Progenitor cell of endocrine pancreas (in vitro differentiated cells): ENCODE measurements around the gene OSBPL3. TPM values are rescaled to one million over a fixed set of nuclear protein-coding genes. Genes with fewer than 3 reads are reported as not detected.

Source experiments
- DNase-seq: peaks from one replicate; pipeline ENCODE4 v3.0.0; 2021; ENCODE audit warnings: low spot score; ENCODE audit not compliant: unreplicated experiment
- H3K27ac Mint-ChIP-seq: 2 replicates; pipeline ENCODE4 v1.8.0; 2021; ENCODE audit warnings: mild to moderate bottlenecking, moderate library complexity, mixed read lengths
- H3K27me3 Mint-ChIP-seq: 2 replicates; pipeline ENCODE4 v1.8.0; 2021; ENCODE audit warnings: mixed read lengths
- H3K36me3 Mint-ChIP-seq: 2 replicates; pipeline ENCODE4 v1.8.0; 2022; ENCODE audit warnings: mixed read lengths; ENCODE audit not compliant: insufficient read depth
- H3K4me1 Mint-ChIP-seq: 2 replicates; pipeline ENCODE4 v1.8.0; 2021; ENCODE audit warnings: low read depth, mixed read lengths
- H3K4me3 Mint-ChIP-seq: 2 replicates; pipeline ENCODE4 v1.8.0; 2021; ENCODE audit warnings: low read depth, mild to moderate bottlenecking, moderate library complexity, mixed read lengths
- H3K9me3 Mint-ChIP-seq: 2 replicates; pipeline ENCODE4 v1.8.0; 2021; ENCODE audit warnings: low read depth, mixed read lengths
- CTCF ChIP-seq: fragments of 200-600 bp; sonication (generic); IDR thresholded peaks from one replicate; pipeline ENCODE4 v1.5.0; 2021; ENCODE audit warnings: antibody characterized with exemption, mild to moderate bottlenecking; ENCODE audit not compliant: unreplicated experiment
- total RNA-seq: library from RNA; stranded (reverse); gene quantifications from 2 replicates; pipeline ENCODE4 v1.2.1, GENCODE V29; 2021

OSBPL3 gene
- total RNA-seq, 1 donor from 2014 or later, result 11.6 TPM

DNA sequence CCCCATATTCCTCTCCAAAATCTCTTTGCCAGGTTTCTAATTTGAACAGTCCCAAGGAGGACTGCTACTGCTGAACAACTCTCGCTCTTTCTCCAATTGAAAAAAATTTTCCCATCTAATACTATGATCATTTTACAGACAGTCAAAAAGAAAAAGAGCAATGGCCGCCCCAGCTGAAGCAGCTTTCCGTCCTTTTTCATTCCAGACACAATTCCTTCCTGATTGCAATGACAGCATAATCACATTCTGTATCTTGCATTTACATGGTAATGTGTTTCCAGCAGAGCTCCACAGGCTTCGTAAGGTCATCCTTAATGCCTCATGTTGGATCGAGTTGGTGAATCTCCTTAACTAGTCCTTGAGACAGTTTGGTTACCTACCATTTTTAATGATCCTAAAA lies 177.7 kb downstream of the OSBPL3 start:
- no peaks in the 10 kb centered on the region for H3K9me3 Mint-ChIP-seq

GRCh38 chr7:24801883-24802282 lies 178.1 kb downstream of the OSBPL3 start:
- no peaks in the 10 kb centered on the region for H3K4me1 Mint-ChIP-seq
- no peak for TF ChIP-seq CTCF
- no peak for DNase-seq
- no peak overlapping the region for H3K27ac Mint-ChIP-seq
- no peaks in the 10 kb centered on the region for H3K27me3 Mint-ChIP-seq
- H3K9me3 Mint-ChIP-seq, result no peaks in the 10 kb centered on the region
- no peak overlapping the region for H3K4me3 Mint-ChIP-seq
- H3K36me3 Mint-ChIP-seq, result peaks cover 6% of the 10 kb centered on the region

More for the DNA sequence above, 177.7 kb downstream of the OSBPL3 start:
- Mint-ChIP-seq H3K27me3 (no peaks in the 10 kb centered on the region), H3K36me3 (peaks cover 6% of the 10 kb centered on the region), H3K4me1 (no peaks in the 10 kb centered on the region), H3K27ac (no peak overlapping the region), H3K4me3 (no peak overlapping the region)
- no peak for TF ChIP-seq CTCF
- DNase-seq, result no peak

DNA sequence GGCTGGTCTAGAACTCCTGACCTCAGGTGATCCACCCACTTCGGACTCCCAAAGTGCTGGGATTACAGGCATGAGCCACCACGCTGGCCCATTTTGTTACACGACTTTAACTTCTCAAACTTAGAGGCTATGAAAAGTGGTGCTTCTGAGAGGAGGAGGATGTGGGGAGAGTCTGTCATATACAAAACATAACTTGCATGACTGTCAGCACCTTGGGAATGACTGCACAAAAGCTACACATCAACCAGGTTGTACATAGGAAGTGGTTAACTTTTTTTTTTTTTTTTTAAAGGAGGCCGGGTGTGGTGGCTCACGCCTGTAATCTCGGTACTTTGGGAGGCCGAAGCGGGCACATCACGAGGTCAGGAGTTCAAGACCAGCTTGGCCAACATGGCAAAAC lies 179.3 kb downstream of the OSBPL3 start:
- H3K27me3 Mint-ChIP-seq, result no peaks in the 10 kb centered on the region
- DNase-seq, result no peak

DNA sequence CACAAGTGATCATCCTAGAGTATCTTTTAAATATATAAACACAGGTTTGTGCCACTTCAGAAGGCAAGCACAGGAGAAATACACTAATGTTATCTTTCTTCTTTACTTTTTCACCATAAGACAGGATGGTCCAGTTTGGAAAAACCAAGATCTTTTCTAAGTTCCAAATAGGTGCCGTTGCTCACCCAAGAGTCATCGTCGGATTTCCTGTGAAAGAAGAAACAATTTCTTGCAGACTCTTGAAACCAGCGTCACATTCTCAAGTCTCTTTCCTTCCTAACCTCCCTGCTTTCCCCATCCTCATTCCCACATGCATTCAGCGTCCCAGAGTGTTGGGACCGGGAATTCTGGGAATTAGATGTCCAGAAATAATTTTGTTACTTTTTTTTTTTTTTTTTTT lies 179.9 kb downstream of the OSBPL3 start:
- H3K36me3 Mint-ChIP-seq, result peaks cover 6% of the 10 kb centered on the region
- H3K4me3 Mint-ChIP-seq, result no peak overlapping the region
- no peak overlapping the region for H3K27ac Mint-ChIP-seq
- peaks cover 4% of the 10 kb centered on the region for H3K4me1 Mint-ChIP-seq
- H3K9me3 Mint-ChIP-seq, result peaks cover 3% of the 10 kb centered on the region
- no peak for DNase-seq
- TF ChIP-seq CTCF, result no peak
- H3K27me3 Mint-ChIP-seq, result no peaks in the 10 kb centered on the region

More for the DNA sequence above, 179.3 kb downstream of the OSBPL3 start:
- no peak overlapping the region for H3K4me3 Mint-ChIP-seq
- H3K9me3 Mint-ChIP-seq, result peaks cover 2% of the 10 kb centered on the region
- H3K27ac Mint-ChIP-seq, result no peak overlapping the region
- peaks cover 6% of the 10 kb centered on the region for H3K36me3 Mint-ChIP-seq
- no peak for TF ChIP-seq CTCF
- peaks cover 2% of the 10 kb centered on the region for H3K4me1 Mint-ChIP-seq

GRCh38 chr7:24799506-24799905 lies 180.5 kb downstream of the OSBPL3 start:
- no peak overlapping the region for H3K4me3 Mint-ChIP-seq
- no peaks in the 10 kb centered on the region for H3K27me3 Mint-ChIP-seq
- H3K36me3 Mint-ChIP-seq, result peaks cover 8% of the 10 kb centered on the region
- DNase-seq, result no peak
- H3K4me1 Mint-ChIP-seq, result peaks cover 4% of the 10 kb centered on the region
- no peak for TF ChIP-seq CTCF
- no peak overlapping the region for H3K27ac Mint-ChIP-seq
- peaks cover 7% of the 10 kb centered on the region for H3K9me3 Mint-ChIP-seq
